AG04450 (cell line): ENCODE data around the gene FBXW4. TPM values are rescaled to one million over a fixed set of nuclear protein-coding genes. Genes with fewer than 3 reads are reported as not detected.

Experiments
- CTCF ChIA-PET: fragments of 300-600, 350-600 bp; formaldehyde crosslinking; extraction: SDS; loops from one replicate; lab custom pipeline; 2022; ENCODE audit warnings: antibody characterized with exemption, inconsistent platforms; lab: Charles Lee
- POLR2A ChIA-PET: fragments of 350-600 bp; formaldehyde crosslinking; extraction: SDS; loops from one replicate; lab custom pipeline; 2021; ENCODE audit warnings: antibody characterized with exemption, inconsistent platforms; lab: Yijun Ruan, JAX
- DNase-seq: peaks from one replicate; pipeline ENCODE4 v3.0.0-alpha.2; 2011; ENCODE audit warnings: low read depth, low spot score
- H3K27ac ChIP-seq: one replicate; pipeline ENCODE4 v1.5.1; 2012; ENCODE audit warnings: low read depth, low read length, control low read depth
- H3K27me3 ChIP-seq: one replicate; pipeline ENCODE4 v1.6.0; 2012; ENCODE audit warnings: low read length; ENCODE audit not compliant: control insufficient read depth, insufficient read depth
- H3K4me3 ChIP-seq: 2 replicates; pipeline ENCODE4 v1.5.1; 2011; ENCODE audit warnings: mild to moderate bottlenecking, low read depth, low read length, control low read depth
- H3K9me3 ChIP-seq: 2 replicates; pipeline ENCODE4 v1.5.1; 2012; ENCODE audit warnings: low read length; ENCODE audit not compliant: control insufficient read depth, insufficient read depth
- CTCF ChIP-seq: IDR thresholded peaks from 2 replicates; pipeline ENCODE4 v1.5.1; 2011; ENCODE audit warnings: low read depth, low read length, control low read depth, inconsistent platforms
- polyA plus RNA-seq: library from polyadenylated mRNA; depleted of rRNA; stranded (reverse); fragments of >200 nt; gene quantifications from 2 replicates; pipeline ENCODE4 v1.2.3, GENCODE V29; 2011

FBXW4 gene
- polyA plus RNA-seq, 1 experiment = 18.3 TPM

DNA sequence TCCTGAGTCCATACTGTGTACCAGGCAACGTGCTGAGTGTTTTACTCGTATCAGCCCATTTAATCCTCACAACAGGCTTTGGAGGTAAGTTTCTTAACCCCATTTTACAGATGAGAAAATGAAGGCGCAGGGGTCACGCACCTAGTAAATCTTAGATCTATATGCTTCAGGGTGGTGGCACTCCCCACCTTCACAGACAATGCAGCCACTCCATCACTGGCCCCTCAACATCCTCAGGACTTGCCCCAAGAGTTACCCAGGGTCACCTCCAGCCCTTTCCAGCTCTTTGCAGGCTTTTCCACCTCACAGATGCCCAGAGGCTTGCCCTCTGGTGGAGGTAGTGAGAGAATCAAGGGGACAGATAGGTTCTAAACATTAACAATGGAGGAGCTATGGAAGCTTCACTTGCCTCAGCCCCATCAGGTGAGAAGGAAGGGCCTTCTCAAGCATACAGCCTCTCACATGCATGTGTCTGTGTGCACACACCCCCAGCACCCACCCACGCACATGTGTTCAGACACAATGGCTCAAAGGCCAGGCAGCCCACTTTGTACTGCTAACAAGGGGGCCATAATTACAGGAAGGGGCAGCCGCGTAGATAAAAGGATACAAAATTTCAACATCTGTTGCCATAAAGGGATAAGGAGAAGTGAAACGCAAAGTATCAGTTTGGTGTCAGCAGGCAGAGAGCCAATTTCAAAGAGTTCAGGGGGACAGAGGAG is 77.7 kb downstream of the FBXW4 start:
- POLR2A ChIA-PET = no interaction called here
- CTCF ChIA-PET = interaction anchor here (1.3 to 3.6 kb wide), 2 partner anchors 15 to 456 kb away, joined by 3 to 16 read pairs; no protein-coding TSS in a partner anchor
- H3K27ac ChIP-seq = no peak overlapping the region
- H3K27me3 ChIP-seq = no peaks in the 10 kb centered on the region
- H3K4me3 ChIP-seq = no peak overlapping the region
- H3K9me3 ChIP-seq = no peaks in the 10 kb centered on the region
- DNase-seq = no peak
- TF ChIP-seq CTCF = peak; percentile 32

GRCh38 chr10:101616415-101617101 is 78.4 kb downstream of the FBXW4 start:
- ChIA-PET CTCF (interaction anchor here (1.3 to 3.6 kb wide), 2 partner anchors 14 to 455 kb away, joined by 3 to 16 read pairs; no protein-coding TSS in a partner anchor), POLR2A (no interaction called here)
- no peak for TF ChIP-seq CTCF
- Histone ChIP-seq H3K9me3 (no peaks in the 10 kb centered on the region), H3K27me3 (no peaks in the 10 kb centered on the region), H3K27ac (no peak overlapping the region), H3K4me3 (no peak overlapping the region)
- no peak for DNase-seq

DNA sequence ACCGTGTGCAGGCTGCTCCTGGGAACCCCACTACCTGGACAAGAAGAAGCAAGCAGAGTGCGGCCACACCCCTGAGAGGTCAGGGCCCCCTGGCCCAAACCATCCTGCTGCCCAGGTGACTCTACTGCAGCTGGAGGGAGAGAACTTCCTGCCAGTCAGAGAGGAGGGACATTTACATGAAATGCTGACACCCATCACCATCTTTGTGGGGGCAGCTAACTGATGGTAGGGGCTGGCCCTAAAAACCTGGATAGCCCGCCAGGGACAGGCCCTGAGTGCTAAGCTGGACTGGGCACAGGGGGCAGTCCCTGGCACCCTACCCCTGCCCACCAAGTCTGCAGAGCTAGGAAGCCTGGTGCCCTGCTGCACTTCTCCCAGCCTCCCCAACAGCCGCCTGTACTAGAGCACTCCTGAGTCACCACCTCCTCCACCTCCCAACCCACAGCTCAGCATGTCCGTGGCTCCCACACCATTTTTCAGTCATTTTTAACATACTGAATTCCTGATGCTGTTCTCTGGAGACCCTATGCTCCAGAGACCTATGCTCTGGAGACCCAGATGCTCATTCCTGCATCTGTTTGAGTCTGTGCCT is 79.3 kb downstream of the FBXW4 start:
- no peak overlapping the region for H3K27ac ChIP-seq
- POLR2A ChIA-PET = interaction anchor here (0.6 kb wide), 1 partner anchor 380 kb away, joined by 4 read pairs; no protein-coding TSS in a partner anchor
- CTCF ChIA-PET = interaction anchor here (1.4 to 3.6 kb wide), 3 partner anchors 13 to 401 kb away, joined by 4 to 16 read pairs (median 6); no protein-coding TSS in a partner anchor

DNA sequence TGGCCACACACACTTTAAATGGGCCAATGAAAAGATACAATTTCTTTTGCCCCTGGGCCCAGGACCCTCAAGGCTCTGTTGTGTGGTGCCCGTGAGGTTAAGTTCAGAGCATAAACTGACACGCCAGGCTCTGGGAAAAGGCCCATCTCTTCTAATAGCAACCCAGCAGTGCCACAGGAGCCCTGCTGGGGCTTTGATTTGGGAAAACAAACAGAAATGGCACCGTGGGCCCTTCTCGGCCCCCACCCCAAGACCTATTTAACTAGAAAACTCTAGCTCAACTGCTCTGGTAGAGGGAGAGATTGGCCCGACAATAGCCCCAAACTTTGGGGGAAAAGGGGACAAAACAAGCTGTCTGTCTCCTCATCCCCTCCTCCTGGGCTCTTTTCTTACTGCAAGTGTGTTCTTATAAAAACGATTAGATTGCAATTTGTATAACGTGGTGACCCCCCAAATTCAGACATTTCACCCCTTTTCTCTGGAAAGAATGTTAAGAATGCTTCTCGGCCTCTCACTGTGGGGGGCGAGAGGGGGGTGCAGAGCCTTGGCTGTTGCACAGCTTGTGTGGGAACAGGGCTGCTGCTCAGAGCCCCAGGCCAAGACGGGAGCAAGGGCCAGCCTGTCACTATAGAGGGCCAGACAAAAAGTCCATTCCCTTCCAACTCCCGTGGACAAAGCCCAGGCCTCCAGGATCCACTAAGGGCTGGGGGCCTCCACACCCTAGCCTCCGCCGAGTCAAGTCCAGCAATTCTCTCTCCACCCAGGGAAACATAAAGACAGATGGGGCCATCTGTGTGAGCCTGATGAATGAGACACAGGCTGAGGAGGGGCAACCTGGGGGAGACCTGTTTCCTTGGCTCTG is 80.1 kb downstream of the FBXW4 start:
- ChIA-PET POLR2A (interaction anchor here (0.6 to 0.8 kb wide), 2 partner anchors 160 to 379 kb away, joined by 3 to 4 read pairs; no protein-coding TSS in a partner anchor), CTCF (interaction anchor here (1.4 to 1.6 kb wide), 2 partner anchors 167 to 401 kb away, joined by 4 to 6 read pairs; no protein-coding TSS in a partner anchor)
- TF ChIP-seq CTCF = no peak
- Histone ChIP-seq H3K9me3 (no peaks in the 10 kb centered on the region), H3K27ac (no peak overlapping the region), H3K27me3 (no peaks in the 10 kb centered on the region), H3K4me3 (no peak overlapping the region)
- DNase-seq = no peak

More for the DNA sequence above, 79.3 kb downstream of the FBXW4 start:
- no peaks in the 10 kb centered on the region for H3K27me3 ChIP-seq
- no peak overlapping the region for H3K4me3 ChIP-seq
- DNase-seq = no peak
- H3K9me3 ChIP-seq = no peaks in the 10 kb centered on the region
- TF ChIP-seq CTCF = no peak
